ENCODE measurements around the gene PMP22. TPM values are rescaled to one million over a fixed set of nuclear protein-coding genes. Genes with fewer than 3 reads are reported as not detected.

Gene PMP22
- not detected for polyA plus RNA-seq (2012; ENCODE audit: missing spikeins)

DNA sequence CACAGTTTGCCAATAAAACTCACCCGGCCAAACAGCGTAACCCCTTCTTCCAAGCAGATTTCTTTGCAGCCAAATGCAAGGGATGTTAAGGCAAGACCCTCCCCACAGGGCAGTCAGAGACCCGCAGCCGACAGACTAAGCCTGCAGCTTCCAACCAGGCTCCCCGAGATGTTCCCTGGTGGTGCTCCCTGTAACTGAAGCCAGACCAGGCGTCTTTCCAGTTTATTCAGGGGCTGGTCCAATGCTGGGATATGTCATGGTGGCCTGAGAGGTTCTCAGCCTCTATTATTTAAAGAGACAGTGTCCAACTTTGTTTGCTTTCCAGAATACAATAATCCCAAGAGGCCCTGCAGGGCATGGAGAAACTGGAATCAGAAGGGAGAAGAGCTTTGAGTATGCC is at the start of gene PMP22:
TSS of gene PMP22 (minus strand) at position 196 of the 400 bp plus-strand sequence. CDS start 4,599 bp downstream, outside the sequence.
- TF ChIP-seq POLR2A (IDR thresholded peaks at IDR 0.05; ENCODE audit: low read depth, low read length) (no peak), POLR2AphosphoS5 (IDR thresholded peaks at IDR 0.05; ENCODE audit: low read depth, low read length) (no peak), TAF1 (IDR thresholded peaks at IDR 0.05; ENCODE audit: borderline replicate concordance, low read depth, low read length) (no peak)
- FAIRE-seq = no peak
- no peak for DNase-seq (ENCODE audit: insufficient read length)

DNA sequence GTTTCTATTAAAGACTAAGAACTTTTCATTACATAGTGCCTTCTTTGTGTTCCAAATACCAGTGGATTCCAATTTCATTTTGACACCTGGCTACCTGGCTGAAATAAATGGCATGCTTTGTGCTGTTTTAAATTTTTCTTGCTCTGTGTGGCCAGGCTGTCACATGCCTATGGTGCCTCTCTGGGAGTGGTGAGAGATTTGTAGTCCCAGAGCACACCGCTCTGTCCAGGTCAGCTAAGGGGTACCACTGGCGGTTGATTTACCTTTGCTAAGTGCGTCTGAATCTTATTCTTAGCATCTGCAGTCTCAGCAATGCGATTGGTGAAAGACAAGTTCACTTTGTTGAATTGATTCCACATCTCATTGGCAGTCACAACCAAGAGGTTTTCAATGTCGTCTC is 46.9 kb upstream of the PMP22 start:
- DNase-seq (ENCODE audit: insufficient read length) (no peak), FAIRE-seq (no peak)
- TF ChIP-seq POLR2A (IDR thresholded peaks at IDR 0.05; ENCODE audit: low read depth, low read length) (no peak), TAF1 (IDR thresholded peaks at IDR 0.05; ENCODE audit: borderline replicate concordance, low read depth, low read length) (no peak), POLR2AphosphoS5 (IDR thresholded peaks at IDR 0.05; ENCODE audit: low read depth, low read length) (no peak)

DNA sequence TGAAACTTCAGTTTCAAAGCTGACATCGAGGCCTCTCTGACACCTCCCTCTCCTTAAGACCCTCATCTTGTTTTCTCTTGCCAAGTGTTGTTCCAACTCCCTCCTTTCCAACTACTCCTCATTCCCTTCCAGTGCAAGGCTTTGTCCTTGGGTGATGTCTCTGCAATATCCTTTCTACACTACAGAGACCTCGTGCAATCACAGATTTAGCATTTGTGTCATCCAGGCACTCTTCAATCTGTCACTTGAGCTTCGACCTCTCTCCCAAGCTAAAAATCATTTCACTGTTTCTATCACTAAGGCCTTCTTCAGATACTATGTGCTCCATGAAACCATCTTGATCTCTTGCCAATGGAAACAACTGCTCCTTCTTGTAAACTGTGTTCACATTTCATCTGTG is 44.7 kb upstream of the PMP22 start:
- no peak for DNase-seq (ENCODE audit: insufficient read length)
- TF ChIP-seq POLR2A (IDR thresholded peaks at IDR 0.05; ENCODE audit: low read depth, low read length) = no peak
- no peak for FAIRE-seq

DNA sequence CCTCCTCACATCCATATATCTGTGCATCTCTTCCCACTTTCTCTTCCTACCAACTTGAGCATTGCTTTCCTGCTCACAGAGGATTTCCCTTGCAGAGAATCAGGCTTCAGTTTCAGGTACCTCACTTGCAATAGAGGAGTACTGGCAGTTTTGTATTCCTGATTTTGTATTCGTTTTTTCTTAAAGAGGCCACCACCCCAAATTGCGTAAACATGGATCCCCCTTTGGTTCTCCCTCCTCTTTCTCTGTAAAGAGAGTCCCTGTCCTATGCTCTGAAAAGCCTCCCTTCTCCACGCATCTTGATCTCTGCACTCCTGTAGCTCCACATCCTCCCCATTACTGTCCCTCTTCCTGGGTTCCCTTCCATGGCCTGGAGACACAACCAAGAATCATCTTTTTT is 44.1 kb upstream of the PMP22 start:
- no peak for FAIRE-seq
- TF ChIP-seq TAF1 (IDR thresholded peaks at IDR 0.05; ENCODE audit: borderline replicate concordance, low read depth, low read length) = no peak
- TF ChIP-seq POLR2A (IDR thresholded peaks at IDR 0.05; ENCODE audit: low read depth, low read length) = no peak
- TF ChIP-seq POLR2AphosphoS5 (IDR thresholded peaks at IDR 0.05; ENCODE audit: low read depth, low read length) = no peak

DNA sequence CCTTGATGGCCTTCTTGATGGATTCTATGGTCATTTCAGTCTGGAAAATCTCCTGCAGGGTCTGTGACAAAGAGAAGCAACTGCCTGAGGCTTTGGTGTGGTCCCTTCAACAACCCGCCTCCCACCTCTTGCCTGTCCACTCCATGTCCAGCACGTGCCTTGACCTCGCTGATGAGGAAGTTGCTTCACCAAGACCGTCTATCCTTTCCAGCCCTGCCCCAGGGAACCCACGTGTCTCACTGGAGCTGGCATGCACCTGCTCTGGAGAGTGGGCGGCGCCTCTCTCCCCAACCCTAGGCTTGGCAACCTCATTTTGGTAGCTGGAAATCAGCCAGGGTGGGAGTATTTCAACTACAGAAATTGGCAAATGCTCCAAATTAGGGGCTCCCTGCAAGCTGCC is 43.6 kb upstream of the PMP22 start:
- FAIRE-seq (no peak), DNase-seq (ENCODE audit: insufficient read length) (no peak)
- TF ChIP-seq TAF1 (IDR thresholded peaks at IDR 0.05; ENCODE audit: borderline replicate concordance, low read depth, low read length) (no peak), POLR2A (IDR thresholded peaks at IDR 0.05; ENCODE audit: low read depth, low read length) (no peak), POLR2AphosphoS5 (IDR thresholded peaks at IDR 0.05; ENCODE audit: low read depth, low read length) (no peak)

More for the DNA sequence above, 44.1 kb upstream of the PMP22 start:
- no peak for DNase-seq (ENCODE audit: insufficient read length)

DNA sequence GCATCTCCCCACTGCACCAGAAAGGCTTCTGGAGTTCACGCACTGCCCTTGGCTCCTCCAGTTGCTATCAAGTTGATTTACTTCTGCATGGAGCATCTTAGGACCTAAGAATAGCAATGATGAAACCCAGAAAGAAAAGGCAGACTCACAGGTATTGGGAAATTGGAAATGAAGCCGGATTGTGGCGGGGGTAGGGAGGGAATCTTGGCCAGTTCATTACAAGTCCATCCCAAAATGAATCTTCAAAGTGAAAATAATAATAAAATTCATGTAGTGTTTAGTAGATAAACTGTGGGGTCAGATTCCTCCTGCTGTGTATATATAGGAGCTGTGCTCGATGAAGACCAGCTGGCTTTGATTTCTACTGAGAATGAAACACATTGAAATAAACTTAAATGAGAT is 42.6 kb upstream of the PMP22 start:
- no peak for TF ChIP-seq POLR2A (IDR thresholded peaks at IDR 0.05; ENCODE audit: low read depth, low read length)
- no peak for TF ChIP-seq TAF1 (IDR thresholded peaks at IDR 0.05; ENCODE audit: borderline replicate concordance, low read depth, low read length)
- no peak for TF ChIP-seq POLR2AphosphoS5 (IDR thresholded peaks at IDR 0.05; ENCODE audit: low read depth, low read length)
- FAIRE-seq (no peak), DNase-seq (ENCODE audit: insufficient read length) (no peak)

DNA sequence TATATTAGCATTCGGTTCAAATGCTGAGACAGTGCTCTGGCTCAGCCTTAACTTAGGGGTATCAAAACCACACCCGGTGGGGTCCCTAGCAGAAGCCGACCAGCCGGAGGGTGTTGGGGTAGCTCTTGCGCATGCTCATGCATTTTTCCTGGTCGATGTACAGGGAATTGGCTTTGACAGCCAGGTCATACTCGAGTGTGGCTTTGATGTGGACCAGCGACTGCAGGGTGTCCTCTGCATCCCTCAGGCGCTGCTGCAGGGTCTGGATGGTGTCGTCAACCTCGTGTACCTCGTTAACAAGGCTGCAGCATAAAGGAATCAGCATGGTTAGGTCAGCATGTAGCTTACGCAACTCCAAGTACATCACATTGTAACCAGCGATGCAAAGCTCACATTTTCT is 38.7 kb upstream of the PMP22 start:
- FAIRE-seq = no peak
- no peak for DNase-seq (ENCODE audit: insufficient read length)
- TF ChIP-seq TAF1 (IDR thresholded peaks at IDR 0.05; ENCODE audit: borderline replicate concordance, low read depth, low read length) = no peak
- TF ChIP-seq POLR2A (IDR thresholded peaks at IDR 0.05; ENCODE audit: low read depth, low read length) = no peak
- no peak for TF ChIP-seq POLR2AphosphoS5 (IDR thresholded peaks at IDR 0.05; ENCODE audit: low read depth, low read length)

DNA sequence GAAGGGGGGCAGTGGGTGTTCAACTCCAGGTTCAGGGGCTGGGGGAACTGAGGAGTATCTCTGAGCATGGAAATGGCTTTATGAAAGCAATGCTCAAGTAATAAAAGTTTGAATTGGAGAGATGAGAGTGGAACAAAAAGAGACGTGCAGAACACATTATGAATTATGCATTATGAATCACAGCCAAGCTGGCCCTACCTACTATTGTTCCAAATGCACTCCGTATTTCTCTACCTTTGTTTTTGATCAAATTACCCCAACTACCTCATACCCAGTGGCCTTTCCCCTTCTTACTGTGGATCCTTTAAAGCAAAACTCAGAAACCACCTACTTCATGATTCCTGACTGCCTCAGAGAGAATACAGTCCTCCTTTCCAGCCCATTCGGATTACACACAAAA is 38.1 kb upstream of the PMP22 start:
- TF ChIP-seq TAF1 (IDR thresholded peaks at IDR 0.05; ENCODE audit: borderline replicate concordance, low read depth, low read length) (no peak), POLR2A (IDR thresholded peaks at IDR 0.05; ENCODE audit: low read depth, low read length) (no peak), POLR2AphosphoS5 (IDR thresholded peaks at IDR 0.05; ENCODE audit: low read depth, low read length) (no peak)
- DNase-seq (ENCODE audit: insufficient read length) (no peak), FAIRE-seq (no peak)

DNA sequence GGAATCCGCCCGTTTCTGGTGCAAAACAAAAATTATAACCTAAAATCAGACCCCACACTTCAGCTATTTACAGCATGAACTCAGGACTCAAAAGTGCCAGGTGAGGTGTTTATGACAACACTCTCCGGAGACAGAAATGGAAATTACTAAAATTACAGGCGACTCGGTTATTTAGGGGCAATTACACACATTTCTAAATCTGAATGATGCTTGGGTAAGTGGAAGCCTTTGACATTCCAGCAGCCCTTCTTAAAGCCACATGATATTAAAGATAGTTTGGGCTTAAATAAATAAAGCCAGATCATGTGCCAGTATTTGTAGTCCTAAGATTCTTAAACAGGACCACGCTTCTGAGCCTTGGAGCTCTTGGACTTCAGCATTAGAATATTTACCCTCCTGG is 36.7 kb upstream of the PMP22 start:
- DNase-seq (ENCODE audit: insufficient read length) = no peak
- no peak for TF ChIP-seq POLR2A (IDR thresholded peaks at IDR 0.05; ENCODE audit: low read depth, low read length)
- TF ChIP-seq POLR2AphosphoS5 (IDR thresholded peaks at IDR 0.05; ENCODE audit: low read depth, low read length) = no peak
- FAIRE-seq = no peak

DNA sequence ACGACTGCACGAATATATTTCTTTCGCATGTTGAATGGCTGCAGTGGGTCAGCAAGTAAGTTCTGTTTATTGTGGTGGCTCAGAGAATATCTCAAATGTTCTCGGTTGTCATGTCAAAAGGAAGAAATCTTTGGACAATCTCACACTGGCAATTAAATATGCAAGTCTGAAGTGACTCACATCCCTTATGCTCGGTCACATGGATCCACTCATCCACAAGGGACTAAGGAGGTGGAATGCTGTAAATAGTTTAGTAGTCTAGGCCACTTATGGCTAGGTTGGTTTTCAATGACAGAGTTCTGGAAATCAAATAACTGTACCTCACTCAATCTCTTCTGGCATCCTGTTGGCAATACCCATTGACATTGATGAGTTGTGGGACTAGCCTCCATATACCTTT is 33.0 kb upstream of the PMP22 start:
- TF ChIP-seq POLR2AphosphoS5 (IDR thresholded peaks at IDR 0.05; ENCODE audit: low read depth, low read length) (no peak), TAF1 (IDR thresholded peaks at IDR 0.05; ENCODE audit: borderline replicate concordance, low read depth, low read length) (no peak), POLR2A (IDR thresholded peaks at IDR 0.05; ENCODE audit: low read depth, low read length) (no peak)
- DNase-seq (ENCODE audit: insufficient read length) (no peak), FAIRE-seq (no peak)

DNA sequence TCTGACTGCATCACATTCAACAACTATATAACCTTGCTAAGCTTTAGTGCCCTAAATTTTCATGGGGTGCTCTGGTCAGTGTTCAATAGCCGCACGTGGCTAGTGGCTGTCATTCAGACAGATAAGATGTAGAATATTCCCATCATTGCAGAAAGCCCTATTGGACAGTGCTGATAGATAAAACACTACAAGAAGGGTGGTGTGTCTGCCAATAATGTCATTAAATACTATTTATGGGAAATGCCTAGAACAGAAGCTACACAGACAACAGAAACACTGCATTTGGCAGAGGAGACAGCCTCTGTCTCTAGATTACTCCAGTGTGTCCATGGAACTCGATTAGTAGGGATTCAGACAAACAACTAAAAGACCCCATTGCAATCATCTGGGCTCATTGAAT is 28.4 kb upstream of the PMP22 start:
- TF ChIP-seq POLR2AphosphoS5 (IDR thresholded peaks at IDR 0.05; ENCODE audit: low read depth, low read length) (no peak), TAF1 (IDR thresholded peaks at IDR 0.05; ENCODE audit: borderline replicate concordance, low read depth, low read length) (no peak), POLR2A (IDR thresholded peaks at IDR 0.05; ENCODE audit: low read depth, low read length) (no peak)
- DNase-seq (ENCODE audit: insufficient read length) (no peak), FAIRE-seq (no peak)

DNA sequence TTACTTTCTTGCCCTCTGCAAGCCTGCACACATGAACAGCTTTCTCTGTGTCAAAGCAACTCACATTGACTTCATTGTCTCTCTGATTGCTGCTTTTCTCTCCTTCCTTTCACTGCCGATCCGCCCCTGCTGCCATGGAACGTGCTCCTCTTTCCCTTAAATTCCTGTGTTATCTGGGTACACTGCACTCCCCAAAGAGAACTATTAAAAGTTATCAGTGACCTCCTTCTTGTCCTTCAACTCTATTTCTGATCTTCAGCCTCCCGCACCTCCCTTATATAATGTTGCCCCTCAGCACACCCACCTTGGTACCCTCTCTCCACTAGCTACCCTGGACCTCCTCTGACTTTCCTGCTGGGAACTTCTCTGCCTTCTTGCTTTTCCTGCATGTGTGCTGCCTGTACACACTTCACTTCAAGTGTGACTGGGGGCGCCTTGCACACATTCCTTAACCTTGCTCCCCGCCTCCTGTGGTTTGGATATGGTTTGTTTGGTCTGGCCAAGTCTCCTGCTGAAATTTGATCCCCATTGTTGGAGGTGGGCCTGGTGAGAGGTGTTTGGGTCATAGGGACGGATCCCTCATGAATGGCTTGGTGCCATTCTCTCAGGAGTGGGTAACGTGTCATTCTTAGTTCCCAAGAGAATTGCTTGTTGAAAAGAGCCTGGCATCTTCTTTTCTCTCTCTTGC is 26.7 kb upstream of the PMP22 start:
- DNase-seq (ENCODE audit: insufficient read length) = no peak
- no peak for FAIRE-seq
- no peak for TF ChIP-seq POLR2A (IDR thresholded peaks at IDR 0.05; ENCODE audit: low read depth, low read length)
- TF ChIP-seq TAF1 (IDR thresholded peaks at IDR 0.05; ENCODE audit: borderline replicate concordance, low read depth, low read length) = no peak
- TF ChIP-seq POLR2AphosphoS5 (IDR thresholded peaks at IDR 0.05; ENCODE audit: low read depth, low read length) = no peak

DNA sequence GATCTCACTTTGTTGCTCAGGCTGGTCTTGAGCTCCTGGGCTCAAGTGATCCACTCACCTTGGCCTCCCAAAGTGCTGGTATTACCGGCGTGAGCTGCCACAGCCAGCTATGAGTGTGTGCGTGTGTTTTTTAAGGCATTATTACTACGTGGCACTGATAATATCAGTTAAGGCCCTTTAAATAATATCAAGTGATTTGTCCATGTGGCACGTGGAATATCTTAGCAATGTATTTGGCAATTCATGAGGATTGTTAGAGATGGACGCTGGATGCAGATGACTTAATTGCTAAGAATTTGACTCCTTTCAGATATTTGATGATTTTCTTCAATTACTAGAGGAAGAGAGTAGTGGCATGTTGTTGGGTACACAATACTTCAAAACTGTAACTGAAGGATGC is 25.5 kb upstream of the PMP22 start:
- no peak for DNase-seq (ENCODE audit: insufficient read length)
- TF ChIP-seq POLR2A (IDR thresholded peaks at IDR 0.05; ENCODE audit: low read depth, low read length) (no peak), TAF1 (IDR thresholded peaks at IDR 0.05; ENCODE audit: borderline replicate concordance, low read depth, low read length) (no peak), POLR2AphosphoS5 (IDR thresholded peaks at IDR 0.05; ENCODE audit: low read depth, low read length) (no peak)
- no peak for FAIRE-seq

Data from GM12892 (cell line).